ENCODE measurements around the gene C1QL1.

DNA sequence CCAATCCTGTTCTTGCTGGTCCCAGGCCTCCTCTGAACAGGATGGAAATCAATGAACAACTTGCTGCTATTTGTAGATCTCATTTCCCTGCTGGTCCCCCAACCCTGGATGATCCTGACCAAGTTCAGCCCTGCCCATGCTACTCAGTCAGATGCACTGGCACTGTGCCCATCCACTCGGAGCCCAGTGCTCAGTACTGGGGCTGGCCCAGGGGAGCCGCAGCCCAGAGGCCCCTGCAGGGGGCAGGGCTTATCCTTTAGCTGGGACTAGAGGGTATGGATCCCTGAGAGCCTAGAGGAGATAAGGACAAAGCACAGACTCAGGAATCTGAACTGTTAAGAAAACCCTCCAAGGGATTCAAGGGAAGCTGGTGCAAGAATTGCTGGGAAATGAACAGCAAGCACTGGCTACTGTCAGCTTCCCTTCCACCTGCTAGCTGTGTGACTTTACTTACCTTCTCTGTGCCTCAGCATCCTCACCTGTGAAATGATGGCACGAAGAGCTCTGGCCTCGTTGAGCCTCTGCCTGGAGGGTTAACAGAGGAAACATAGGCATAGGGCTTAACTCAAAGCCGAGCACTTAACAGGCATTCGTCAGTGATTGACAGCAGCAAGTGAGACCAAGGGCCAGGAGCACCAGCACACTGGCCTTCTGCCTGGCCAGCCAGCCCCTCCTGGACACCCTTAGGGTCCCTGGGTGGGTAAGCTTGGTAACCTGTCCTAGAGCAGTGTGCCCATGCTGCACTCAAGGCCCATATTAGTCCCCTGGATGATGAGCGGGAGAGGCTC lies 29.8 kb upstream of the C1QL1 start:
- TF ChIP-seq CTCF (IDR thresholded peaks at IDR 0.05; ENCODE audit: low read length): no peak
- TF ChIP-seq EZH2 (IDR thresholded peaks at IDR 0.05; ENCODE audit: borderline replicate concordance, low read length): no peak

All from OCI-LY1 (cell line).